ENCODE results near the gene LYPD8.

Gene LYPD8

DNA sequence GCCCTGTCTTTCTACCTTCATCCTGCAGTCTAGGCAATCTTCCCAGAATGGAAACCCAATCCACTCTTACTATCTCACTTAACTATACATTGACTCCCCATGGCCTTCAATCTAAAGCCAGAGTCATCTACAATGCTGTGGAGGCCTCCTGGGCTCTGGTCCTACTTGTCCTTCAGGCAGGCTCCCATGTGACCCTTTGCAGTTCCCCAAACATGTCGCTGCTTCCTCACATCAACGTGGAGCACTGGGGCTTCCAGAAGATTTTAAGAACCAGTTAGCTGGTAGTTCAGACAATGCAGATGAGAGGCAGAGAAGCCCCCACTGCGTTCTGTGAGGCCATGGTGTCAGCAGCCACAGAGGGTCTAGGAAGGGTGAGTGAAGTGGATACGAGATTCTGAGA lies 18.6 kb downstream of the LYPD8 start:
- H3K27me3 ChIP-seq (replicated peaks; ENCODE audit: control insufficient read depth, insufficient read depth, low read length): no peaks in the 10 kb centered on the region; the same call in 1 of the 2 replicates
- DNase-seq (ENCODE audit: extremely low read depth, insufficient read length): no peak
- H3K36me3 ChIP-seq (ENCODE audit: control insufficient read depth, insufficient read depth, low read length): no peaks in the 10 kb centered on the region
- TF ChIP-seq, protein P1, sequence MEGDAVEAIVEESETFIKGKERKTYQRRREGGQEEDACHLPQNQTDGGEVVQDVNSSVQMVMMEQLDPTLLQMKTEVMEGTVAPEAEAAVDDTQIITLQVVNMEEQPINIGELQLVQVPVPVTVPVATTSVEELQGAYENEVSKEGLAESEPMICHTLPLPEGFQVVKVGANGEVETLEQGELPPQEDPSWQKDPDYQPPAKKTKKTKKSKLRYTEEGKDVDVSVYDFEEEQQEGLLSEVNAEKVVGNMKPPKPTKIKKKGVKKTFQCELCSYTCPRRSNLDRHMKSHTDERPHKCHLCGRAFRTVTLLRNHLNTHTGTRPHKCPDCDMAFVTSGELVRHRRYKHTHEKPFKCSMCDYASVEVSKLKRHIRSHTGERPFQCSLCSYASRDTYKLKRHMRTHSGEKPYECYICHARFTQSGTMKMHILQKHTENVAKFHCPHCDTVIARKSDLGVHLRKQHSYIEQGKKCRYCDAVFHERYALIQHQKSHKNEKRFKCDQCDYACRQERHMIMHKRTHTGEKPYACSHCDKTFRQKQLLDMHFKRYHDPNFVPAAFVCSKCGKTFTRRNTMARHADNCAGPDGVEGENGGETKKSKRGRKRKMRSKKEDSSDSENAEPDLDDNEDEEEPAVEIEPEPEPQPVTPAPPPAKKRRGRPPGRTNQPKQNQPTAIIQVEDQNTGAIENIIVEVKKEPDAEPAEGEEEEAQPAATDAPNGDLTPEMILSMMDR (IDR thresholded peaks at IDR 0.05; ENCODE audit: insufficient read depth, low read length, poor library complexity, severe bottlenecking): no peak
- H3K4me3 ChIP-seq (replicated peaks; ENCODE audit: low read depth, low read length): no peak overlapping the region

DNA sequence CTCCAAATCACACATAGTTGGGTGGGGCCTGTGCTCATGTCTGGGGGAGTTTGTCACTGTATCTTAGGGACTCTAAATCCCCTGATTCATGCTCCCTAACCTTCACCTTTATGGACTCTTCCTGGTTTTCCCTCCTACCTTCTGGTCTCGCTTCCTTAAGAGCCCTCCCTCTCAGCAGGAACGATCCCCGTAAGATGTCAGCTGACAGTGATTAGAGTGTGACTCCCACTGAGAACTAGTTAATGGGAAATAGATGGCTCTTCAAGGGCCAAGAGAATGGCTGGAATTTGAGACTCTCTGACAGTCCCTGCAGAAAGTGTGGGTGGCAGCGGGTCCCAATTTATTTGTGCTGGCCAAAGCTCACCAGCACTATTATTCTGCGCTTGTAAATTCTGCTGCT lies 22.0 kb downstream of the LYPD8 start:
- TF ChIP-seq, protein P1 (IDR thresholded peaks at IDR 0.05; ENCODE audit: insufficient read depth, low read length, poor library complexity, severe bottlenecking): no peak
- DNase-seq (ENCODE audit: extremely low read depth, insufficient read length): no peak
- Histone ChIP-seq H3K36me3 (ENCODE audit: control insufficient read depth, insufficient read depth, low read length) (no peaks in the 10 kb centered on the region), H3K4me3 (replicated peaks; ENCODE audit: low read depth, low read length) (no peak overlapping the region), H3K27me3 (replicated peaks; ENCODE audit: control insufficient read depth, insufficient read depth, low read length) (no peaks in the 10 kb centered on the region)

DNA sequence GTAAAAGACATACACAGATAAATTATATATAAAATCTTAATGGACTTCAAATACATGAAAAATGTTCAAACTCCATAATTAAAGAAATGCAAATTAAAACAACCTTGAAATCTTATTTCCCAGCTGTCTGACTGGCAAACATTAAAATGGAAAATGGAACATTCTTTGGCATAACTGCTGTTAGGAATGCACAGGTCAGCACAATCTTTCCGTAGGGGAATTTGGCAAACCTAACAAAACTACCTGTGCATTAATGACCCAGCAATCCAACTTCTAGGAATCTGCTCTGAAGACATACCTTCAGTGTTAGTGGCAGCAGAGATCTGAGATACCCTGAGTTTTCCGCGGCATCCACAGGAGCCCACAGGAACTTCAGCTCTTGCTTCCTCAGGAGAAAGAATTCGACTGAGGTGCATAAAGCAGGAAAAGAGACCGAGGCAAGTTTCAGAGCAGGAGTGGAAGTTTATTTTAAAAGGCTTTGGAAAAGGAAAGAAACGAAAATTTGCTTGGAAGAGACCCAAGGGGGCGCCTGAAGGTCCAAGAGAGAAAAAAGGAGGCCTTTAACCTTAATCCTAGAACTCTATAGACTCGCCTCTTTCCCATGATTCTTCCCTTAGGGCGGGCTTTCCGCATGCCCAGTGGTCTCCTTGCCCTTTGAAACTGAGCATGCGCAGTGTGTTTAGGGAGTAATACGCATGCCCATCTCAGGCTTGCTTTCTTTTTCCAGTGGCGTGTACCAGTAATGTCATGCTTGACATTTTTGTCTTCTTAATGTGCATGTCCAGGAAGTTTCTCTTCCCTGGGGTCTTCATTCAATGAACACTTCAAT lies 24.8 kb downstream of the LYPD8 start:
- Histone ChIP-seq H3K27me3 (replicated peaks; ENCODE audit: control insufficient read depth, insufficient read depth, low read length) (no peaks in the 10 kb centered on the region), H3K36me3 (ENCODE audit: control insufficient read depth, insufficient read depth, low read length) (no peaks in the 10 kb centered on the region), H3K4me3 (replicated peaks; ENCODE audit: low read depth, low read length) (no peak overlapping the region)
- DNase-seq (ENCODE audit: extremely low read depth, insufficient read length): no peak
- TF ChIP-seq, protein P1 (IDR thresholded peaks at IDR 0.05; ENCODE audit: insufficient read depth, low read length, poor library complexity, severe bottlenecking): no peak

DNA sequence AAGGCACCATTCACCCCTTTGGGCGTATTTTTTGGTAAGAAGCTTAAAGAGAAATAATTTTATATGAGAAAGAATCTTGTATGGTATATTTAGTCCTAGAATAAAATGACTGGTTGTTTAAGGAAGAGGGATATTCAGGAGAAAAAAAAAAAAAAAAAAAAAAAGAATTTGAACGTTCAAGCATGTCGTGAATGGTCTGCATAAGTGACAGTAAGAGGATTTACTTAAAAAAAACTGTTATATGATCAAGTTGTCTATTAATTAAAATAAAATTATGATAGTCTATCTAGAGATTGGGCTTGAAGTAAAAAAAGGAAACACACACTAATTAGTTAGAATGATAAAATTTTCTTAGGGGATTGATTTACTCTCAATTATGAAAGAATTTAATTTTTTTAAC lies 41.3 kb downstream of the LYPD8 start:
- DNase-seq (ENCODE audit: extremely low read depth, insufficient read length): no peak
- no peaks in the 10 kb centered on the region for H3K27me3 ChIP-seq (replicated peaks; ENCODE audit: control insufficient read depth, insufficient read depth, low read length)
- H3K4me3 ChIP-seq (replicated peaks; ENCODE audit: low read depth, low read length): no peak overlapping the region
- H3K36me3 ChIP-seq (ENCODE audit: control insufficient read depth, insufficient read depth, low read length): no peaks in the 10 kb centered on the region
- TF ChIP-seq, protein P1 (IDR thresholded peaks at IDR 0.05; ENCODE audit: insufficient read depth, low read length, poor library complexity, severe bottlenecking): no peak

DNA sequence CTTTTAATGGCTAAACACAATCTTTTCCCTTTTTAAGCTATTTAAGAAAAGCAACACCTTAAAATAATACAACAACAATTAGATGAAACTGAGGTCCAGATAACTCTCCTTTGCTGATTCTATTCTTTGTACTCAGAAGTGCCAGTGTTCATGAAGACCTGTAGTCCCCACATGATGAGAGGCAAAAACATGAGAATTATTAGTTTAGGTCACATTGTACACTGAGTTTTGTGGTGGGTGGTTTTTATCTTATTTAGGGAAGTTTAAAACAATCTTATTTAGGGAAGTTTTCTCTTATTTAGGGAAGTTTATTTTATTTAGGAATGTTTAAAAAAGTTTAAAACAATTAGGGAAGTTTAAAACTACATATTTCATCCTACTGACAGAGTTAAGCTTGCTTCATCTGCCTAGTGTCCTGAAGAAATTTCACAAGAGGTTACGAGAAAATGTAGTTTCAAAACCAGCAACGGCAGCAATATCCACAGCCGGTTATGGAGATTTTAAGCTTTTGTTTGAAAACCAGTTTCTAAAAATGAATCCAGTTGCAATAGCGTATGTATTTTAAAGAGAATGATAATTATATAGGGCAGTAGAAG lies 45.2 kb downstream of the LYPD8 start:
- Histone ChIP-seq H3K27me3 (replicated peaks; ENCODE audit: control insufficient read depth, insufficient read depth, low read length) (no peaks in the 10 kb centered on the region), H3K4me3 (replicated peaks; ENCODE audit: low read depth, low read length) (no peak overlapping the region), H3K36me3 (ENCODE audit: control insufficient read depth, insufficient read depth, low read length) (no peaks in the 10 kb centered on the region)
- DNase-seq (ENCODE audit: extremely low read depth, insufficient read length): no peak
- TF ChIP-seq, protein P1 (IDR thresholded peaks at IDR 0.05; ENCODE audit: insufficient read depth, low read length, poor library complexity, severe bottlenecking): no peak

Data from GM06990 (cell line).